IMR-90 (cell line): Measurements from ENCODE around the gene ERBB4. TPM values are rescaled to one million over a fixed set of nuclear protein-coding genes. Genes with fewer than 3 reads are reported as not detected.

Source experiments
- ATAC-seq: fragments of 200-7000 bp; cut with Tn5 transposase; 2 replicates; pipeline ENCODE4 v1.9.1; 2020; ENCODE audit warnings: low read depth, mild to moderate bottlenecking, moderate library complexity
- BruUV-seq: library from RNA; stranded (reverse); fragments of 400-500 nt; replicated peaks from 2 replicates; lab custom pipeline; 2021; lab: Mats Ljungman, UMichigan
- CTCF ChIA-PET: fragments of 300-600 bp; formaldehyde crosslinking; extraction: SDS; loops from one replicate; lab custom pipeline; 2021; ENCODE audit warnings: antibody characterized with exemption; lab: Yijun Ruan, JAX
- POLR2A ChIA-PET: fragments of 300-600 bp; sonication (Branson Sonifier 250); formaldehyde crosslinking; loops from one replicate; lab custom pipeline; 2022; ENCODE audit warnings: antibody characterized with exemption; ENCODE audit not compliant: unreplicated experiment; lab: Charles Lee
- DNase-seq: peaks from one replicate; pipeline ENCODE4 v3.0.0; 2013
- H2AFZ ChIP-seq: replicated peaks from 2 replicates; pipeline ENCODE3; 2013; ENCODE audit warnings: low read length, mild to moderate bottlenecking; ENCODE audit not compliant: poor library complexity
- H2AK5ac ChIP-seq: 2 replicates; pipeline ENCODE4 v1.6.1; 2013; ENCODE audit warnings: low read depth, low read length, inconsistent platforms
- H2AK9ac ChIP-seq: replicated peaks from 2 replicates; pipeline ENCODE3; 2013; ENCODE audit warnings: mild to moderate bottlenecking, low read depth, low read length, moderate library complexity; ENCODE audit not compliant: poor library complexity
- H2BK120ac ChIP-seq: 2 replicates; pipeline ENCODE4 v1.6.1; 2013; ENCODE audit warnings: low read depth, low read length, inconsistent platforms
- H2BK15ac ChIP-seq: 3 replicates; pipeline ENCODE4 v1.6.1; 2013; ENCODE audit warnings: low read depth, low read length, inconsistent platforms
- H2BK20ac ChIP-seq: 2 replicates; pipeline ENCODE4 v1.6.1; 2013; ENCODE audit warnings: low read depth, mild to moderate bottlenecking, inconsistent platforms, low read length, moderate library complexity
- H2BK5ac ChIP-seq: 2 replicates; pipeline ENCODE4 v1.6.1; 2013; ENCODE audit warnings: mild to moderate bottlenecking, low read depth, low read length, inconsistent platforms; ENCODE audit not compliant: poor library complexity, severe bottlenecking
- H3K14ac ChIP-seq: replicated peaks from 2 replicates; pipeline ENCODE4 v1.6.1; 2013; ENCODE audit warnings: low read depth, low read length, inconsistent platforms
- H3K18ac ChIP-seq: 2 replicates; pipeline ENCODE4 v1.6.1; 2013; ENCODE audit warnings: low read depth, low read length, control low read depth
- H3K23ac ChIP-seq: 2 replicates; pipeline ENCODE4 v1.6.1; 2013; ENCODE audit warnings: low read depth, low read length, inconsistent platforms
- H3K27ac ChIP-seq: 2 replicates; pipeline ENCODE4 v1.5.1; 2013; ENCODE audit warnings: mild to moderate bottlenecking, control low read depth, low read length; ENCODE audit not compliant: insufficient read depth
- H3K27me3 ChIP-seq: 2 replicates; pipeline ENCODE4 v1.6.1; 2013; ENCODE audit warnings: low read length; ENCODE audit not compliant: control insufficient read depth, insufficient read depth
- H3K36me3 ChIP-seq: 2 replicates; pipeline ENCODE4 v1.6.1; 2013; ENCODE audit warnings: low read length, mixed read lengths; ENCODE audit not compliant: control insufficient read depth, insufficient read depth
- H3K4ac ChIP-seq: 2 replicates; pipeline ENCODE4 v1.6.1; 2013; ENCODE audit warnings: low read depth, low read length, inconsistent platforms
- H3K4me1 ChIP-seq: 2 replicates; pipeline ENCODE4 v1.6.1; 2013; ENCODE audit warnings: low read length, mixed read lengths; ENCODE audit not compliant: control insufficient read depth, insufficient read depth
- H3K4me2 ChIP-seq: 2 replicates; pipeline ENCODE4 v1.6.1; 2013; ENCODE audit warnings: low read depth, mild to moderate bottlenecking, control low read depth, low read length, moderate library complexity
- H3K4me3 ChIP-seq: 2 replicates; pipeline ENCODE4 v1.5.1; 2013; ENCODE audit warnings: low read depth, mild to moderate bottlenecking, control low read depth, low read length, moderate library complexity; ENCODE audit not compliant: insufficient read depth
- H3K56ac ChIP-seq: 2 replicates; pipeline ENCODE4 v1.6.1; 2013; ENCODE audit warnings: low read length, inconsistent platforms; ENCODE audit not compliant: insufficient read depth; ENCODE audit errors: extremely low read depth
- H3K79me1 ChIP-seq, 2 experiments: 2 replicates each; pipeline ENCODE4 v1.6.1; 2013; ENCODE audit warnings: low read length in 2 of 2, inconsistent platforms in 1 of 2, low read depth in 1 of 2
- H3K9ac ChIP-seq: 2 replicates; pipeline ENCODE4 v1.6.1; 2013; ENCODE audit warnings: low read depth, low read length, control low read depth
- H3K9me1 ChIP-seq: 2 replicates; pipeline ENCODE4 v1.6.1; 2013; ENCODE audit warnings: low read length, inconsistent platforms; ENCODE audit not compliant: insufficient read depth
- H3K9me3 ChIP-seq: 2 replicates; pipeline ENCODE4 v1.6.1; 2013; ENCODE audit warnings: low read length; ENCODE audit not compliant: control insufficient read depth, insufficient read depth
- H4K20me1 ChIP-seq: 2 replicates; pipeline ENCODE4 v1.6.1; 2013; ENCODE audit warnings: low read length, inconsistent platforms; ENCODE audit not compliant: insufficient read depth
- H4K5ac ChIP-seq: 2 replicates; pipeline ENCODE4 v1.6.1; 2013; ENCODE audit warnings: mild to moderate bottlenecking, low read depth, low read length, control low read depth
- H4K8ac ChIP-seq, 2 experiments: 2 replicates each; pipeline ENCODE4 v1.6.1; 2013; ENCODE audit warnings: low read depth in 2 of 2, low read length in 2 of 2, control low read depth in 1 of 2, inconsistent platforms in 1 of 2
- H4K91ac ChIP-seq: 2 replicates; pipeline ENCODE4 v1.6.1; 2013; ENCODE audit warnings: low read depth, low read length, inconsistent platforms; ENCODE audit not compliant: insufficient read depth
- CEBPB ChIP-seq: IDR thresholded peaks from 2 replicates; pipeline ENCODE4 v1.6.1; 2012; ENCODE audit warnings: low read depth, low read length, improper control_type of control experiment
- CTCF ChIP-seq: conservative IDR thresholded peaks from 2 replicates; pipeline ENCODE4 v1.5.1; 2012; ENCODE audit warnings: mild to moderate bottlenecking, low read depth, low read length, improper control_type of control experiment
- ELK1 ChIP-seq: fragments of 150-350 bp; IDR thresholded peaks from 2 replicates; pipeline ENCODE4 v1.6.1; 2016; ENCODE audit warnings: low read depth, mild to moderate bottlenecking, low read length, moderate library complexity, borderline replicate concordance
- FOS ChIP-seq: fragments of 150-350 bp; IDR thresholded peaks from 2 replicates; pipeline ENCODE4 v1.6.1; 2016; ENCODE audit warnings: low read depth, low read length
- MAZ ChIP-seq: IDR thresholded peaks from 2 replicates; pipeline ENCODE4 v1.6.1; 2012; ENCODE audit warnings: low read depth, mild to moderate bottlenecking, low read length, improper control_type of control experiment, moderate library complexity, borderline replicate concordance
- MXI1 ChIP-seq: IDR thresholded peaks from 2 replicates; pipeline ENCODE4 v1.6.1; 2012; ENCODE audit warnings: low read depth, mild to moderate bottlenecking, low read length, moderate library complexity, borderline replicate concordance
- NFE2L2 ChIP-seq: fragments of 150-350 bp; IDR thresholded peaks from 2 replicates; pipeline ENCODE4 v1.6.1; 2016; ENCODE audit warnings: low read depth, mild to moderate bottlenecking, low read length
- POLR2A ChIP-seq: IDR thresholded peaks from 2 replicates; pipeline ENCODE4 v1.6.1; 2012; ENCODE audit warnings: mild to moderate bottlenecking, low read depth, low read length
- RAD21 ChIP-seq: IDR thresholded peaks from 2 replicates; pipeline ENCODE4 v1.6.1; 2012; ENCODE audit warnings: low read length, improper control_type of control experiment
- RCOR1 ChIP-seq: IDR thresholded peaks from 2 replicates; pipeline ENCODE4 v1.6.1; 2012; ENCODE audit warnings: mild to moderate bottlenecking, low read length, improper control_type of control experiment; ENCODE audit not compliant: insufficient replicate concordance
- RFX5 ChIP-seq: IDR thresholded peaks from 2 replicates; pipeline ENCODE4 v1.8.0; 2012; ENCODE audit warnings: low read depth, mild to moderate bottlenecking, low read length, moderate library complexity
- SMC3 ChIP-seq: fragments of 150-350 bp; IDR thresholded peaks from 2 replicates; pipeline ENCODE4 v1.6.1; 2016; ENCODE audit warnings: low read depth, mild to moderate bottlenecking, antibody characterized with exemption, low read length, moderate library complexity
- USF2 ChIP-seq: fragments of 150-350 bp; IDR thresholded peaks from 2 replicates; pipeline ENCODE4 v1.6.1; 2017; ENCODE audit warnings: mild to moderate bottlenecking, antibody characterized with exemption, low read length, low read depth
- WGBS, 2 experiments: methylation state at CpG; one replicate each; pipeline versions ENCODE4 v1.1.5 to v1.1.7; 2013; ENCODE audit warnings: missing lambda C conversion rate in 2 of 2; ENCODE audit not compliant: insufficient read length in 1 of 2; ENCODE audit errors: extremely low coverage in 2 of 2; 5-methylcytosine and 5-hydroxymethylcytosine counted together
- dilution Hi-C: fragments of 300-500 bp; cut with HindIII; formaldehyde crosslinking; loops from one replicate; pipeline ENCODE4 v1.14.3; 2018; ENCODE audit warnings: low sequenced_read_pairs; ENCODE audit not compliant: unreplicated experiment
- in situ Hi-C: fragments of 300-500 bp; cut with MboI; formaldehyde crosslinking; loops from 3 replicates; pipeline ENCODE4 v1.14.3; 2019; ENCODE audit warnings: low sequenced_read_pairs, inconsistent platforms, mixed read lengths
- intact Hi-C: fragments of 100-400 bp; cut with micrococcal nuclease; formaldehyde crosslinking; loops from 2 replicates; pipeline ENCODE4 v1.10.0; 2022
- polyA plus RNA-seq, 3 experiments: library from polyadenylated mRNA; depleted of rRNA; stranded (reverse); fragments of >200 nt; gene quantifications; 2 replicates each; pipeline ENCODE4 v1.2.3, GENCODE V29; 2012; ENCODE audit warnings: low replicate concordance in 1 of 3
- total RNA-seq: library from RNA; depleted of rRNA; stranded (reverse); fragments of >200 nt; gene quantifications from 2 replicates; pipeline ENCODE4 v1.2.3, GENCODE V29; 2012

The ERBB4 gene
- total and polyA plus RNA-seq, 2 of the 4 experiments (the other 2 are of a cell fraction) = not detected

GRCh38 chr2:212535996-212536816, 2.4 kb downstream of the ERBB4 start (continued):
- TF ChIP-seq ELK1 = no peak

- H2AK9ac ChIP-seq = no peak overlapping the region
- H2AK5ac ChIP-seq = no peak overlapping the region
- H3K4me1 ChIP-seq = peaks cover 3% of the 10 kb centered on the region; the same call in 1 of the 2 replicates
- no peaks in the 10 kb centered on the region for H3K9me1 ChIP-seq
- DNase-seq (no peak), ATAC-seq (no peak)
- no peak overlapping the region for H3K27ac ChIP-seq
- H3K79me1 ChIP-seq = no peaks in the 10 kb centered on the region
- H3K23ac ChIP-seq = no peak overlapping the region
- H3K4me3 ChIP-seq = no peak overlapping the region
- H3K27me3 ChIP-seq = peaks cover 38% of the 10 kb centered on the region
- H4K5ac ChIP-seq = no peak overlapping the region
- H4K91ac ChIP-seq = no peak overlapping the region
- no CpG with 5 or more reads among the region's 2 CpGs for WGBS, 2 experiments
- H3K56ac ChIP-seq = no peak overlapping the region
- H3K4me2 ChIP-seq = no peak overlapping the region
- H2BK20ac ChIP-seq = no peak overlapping the region
- H3K9ac ChIP-seq = no peak overlapping the region
- H3K18ac ChIP-seq = no peak overlapping the region
- no peaks in the 10 kb centered on the region for H3K9me3 ChIP-seq
- H3K36me3 ChIP-seq = no peaks in the 10 kb centered on the region
- no peak overlapping the region for H2BK15ac ChIP-seq
- CTCF ChIA-PET = no interaction called here
- POLR2A ChIA-PET = no interaction called here
- H4K8ac ChIP-seq = no peak overlapping the region
- no peak overlapping the region for H2BK5ac ChIP-seq
- BruUV-seq = no TSS peak
- dilution Hi-C loops = no loop called here
- in situ Hi-C loops = no loop called here
- intact Hi-C loops = no loop called here
- H3K4ac ChIP-seq = no peak overlapping the region
- H2AFZ ChIP-seq = no peak overlapping the region
- H4K20me1 ChIP-seq = no peaks in the 10 kb centered on the region
- H3K14ac ChIP-seq = no peak overlapping the region
- no peak overlapping the region for H2BK120ac ChIP-seq
- TF ChIP-seq CEBPB (no peak), RAD21 (no peak), POLR2A (no peak), NFE2L2 (no peak), FOS (no peak), USF2 (no peak), SMC3 (no peak), MXI1 (no peak), MAZ (no peak), RFX5 (no peak), RCOR1 (no peak), CTCF (no peak)
Measured at GRCh38 chr2:212534336-212534735, 4.3 kb downstream of the ERBB4 start.
